Activated CD8-positive, alpha-beta memory T cell treated with anti-CD3 and anti-CD28 coated beads, Interleukin-2, amount 10 ng/mL, durations not matched to agents 7 days and 5 days (primary cell): ENCODE measurements around the gene STK40. TPM values are rescaled to one million over a fixed set of nuclear protein-coding genes. Genes with fewer than 3 reads are reported as not detected.

ENCODE experiments used
- ATAC-seq: fragments of 150-1000 bp; cut with Tn5 transposase; one replicate; pipeline ENCODE4 v1.10.0; 2021; ENCODE audit warnings: moderate library complexity
- CTCF ChIA-PET: fragments of 350-600 bp; sonication (Branson Sonifier 250); formaldehyde crosslinking; loops from one replicate; lab custom pipeline; 2021; ENCODE audit warnings: antibody characterized with exemption; lab: Charles Lee
- DNase-seq: peaks from one replicate; pipeline ENCODE4 v3.0.0-alpha.2; 2020
- H3K27ac Mint-ChIP-seq: one replicate; pipeline ENCODE4 v1.8.0; 2021; ENCODE audit warnings: mild to moderate bottlenecking, mixed read lengths
- H3K27me3 Mint-ChIP-seq: one replicate; pipeline ENCODE4 v1.8.0; 2021; ENCODE audit warnings: mixed read lengths
- H3K36me3 Mint-ChIP-seq: one replicate; pipeline ENCODE4 v1.8.0; 2021; ENCODE audit warnings: mild to moderate bottlenecking, mixed read lengths
- H3K4me1 Mint-ChIP-seq: one replicate; pipeline ENCODE4 v1.8.0; 2021; ENCODE audit warnings: mixed read lengths
- H3K4me3 Mint-ChIP-seq: one replicate; pipeline ENCODE4 v1.8.0; 2021; ENCODE audit warnings: mild to moderate bottlenecking, moderate library complexity, mixed read lengths
- H3K9me3 Mint-ChIP-seq: one replicate; pipeline ENCODE4 v1.8.0; 2022; ENCODE audit warnings: low read depth, mixed read lengths
- total RNA-seq, 2 experiments: library from RNA; stranded (reverse); gene quantifications; one replicate each; pipeline ENCODE4 v1.2.3, GENCODE V29; 2021

Gene STK40
- total RNA-seq, 2 experiments from 2014 or later = 67.0 to 73.2 TPM

DNA sequence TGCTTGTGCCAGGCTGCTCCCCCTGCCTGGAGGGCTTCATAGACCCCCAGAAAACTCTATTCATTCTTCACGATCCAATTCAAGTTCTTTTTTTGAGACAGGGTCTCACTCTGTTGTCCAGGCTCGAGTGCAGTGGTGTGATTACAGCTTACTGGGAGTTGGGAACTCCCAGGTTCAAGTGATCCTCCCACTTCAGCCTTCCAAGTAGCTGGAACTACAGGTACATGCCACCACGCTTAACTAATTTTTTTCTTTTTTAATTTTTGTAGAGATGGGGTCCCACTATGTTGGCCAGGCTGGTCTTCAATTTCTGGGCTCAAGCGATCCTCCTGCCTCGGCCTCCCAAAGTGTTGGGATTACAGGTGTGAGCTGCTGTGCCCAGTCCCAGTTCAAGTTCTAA, 4.3 kb downstream of the STK40 start:
- Mint-ChIP-seq H3K4me1 (peaks cover 57% of the 10 kb centered on the region), H3K4me3 (no peak overlapping the region), H3K9me3 (no peaks in the 10 kb centered on the region), H3K36me3 (peaks cover 11% of the 10 kb centered on the region), H3K27ac (no peak overlapping the region), H3K27me3 (no peaks in the 10 kb centered on the region)
- CTCF ChIA-PET = interaction anchor here (1.3 kb wide), 1 partner anchor 15 kb away, joined by 4 read pairs; no protein-coding TSS in a partner anchor
- no peak for DNase-seq
- no peak for ATAC-seq

GRCh38 chr1:36380782-36381181, 4.9 kb downstream of the STK40 start:
- H3K27me3 Mint-ChIP-seq = no peaks in the 10 kb centered on the region
- no peak for ATAC-seq
- DNase-seq = no peak
- peaks cover 63% of the 10 kb centered on the region for H3K4me1 Mint-ChIP-seq
- CTCF ChIA-PET = interaction anchor here (1.0 to 1.3 kb wide), 2 partner anchors 12 to 14 kb away, joined by 4 to 5 read pairs; no protein-coding TSS in a partner anchor
- no peaks in the 10 kb centered on the region for H3K9me3 Mint-ChIP-seq
- H3K36me3 Mint-ChIP-seq = peaks cover 11% of the 10 kb centered on the region
- no peak overlapping the region for H3K4me3 Mint-ChIP-seq
- H3K27ac Mint-ChIP-seq = no peak overlapping the region

GRCh38 chr1:36380143-36380619, 5.5 kb downstream of the STK40 start:
- ATAC-seq = no peak
- no peak overlapping the region for H3K4me3 Mint-ChIP-seq
- CTCF ChIA-PET = interaction anchor here (1.0 to 1.3 kb wide), 2 partner anchors 11 to 14 kb away, joined by 4 to 5 read pairs; no protein-coding TSS in a partner anchor
- H3K36me3 Mint-ChIP-seq = peaks cover 11% of the 10 kb centered on the region
- peaks cover 63% of the 10 kb centered on the region for H3K4me1 Mint-ChIP-seq
- no peaks in the 10 kb centered on the region for H3K27me3 Mint-ChIP-seq
- H3K27ac Mint-ChIP-seq = no peak overlapping the region
- no peaks in the 10 kb centered on the region for H3K9me3 Mint-ChIP-seq
- no peak for DNase-seq

DNA sequence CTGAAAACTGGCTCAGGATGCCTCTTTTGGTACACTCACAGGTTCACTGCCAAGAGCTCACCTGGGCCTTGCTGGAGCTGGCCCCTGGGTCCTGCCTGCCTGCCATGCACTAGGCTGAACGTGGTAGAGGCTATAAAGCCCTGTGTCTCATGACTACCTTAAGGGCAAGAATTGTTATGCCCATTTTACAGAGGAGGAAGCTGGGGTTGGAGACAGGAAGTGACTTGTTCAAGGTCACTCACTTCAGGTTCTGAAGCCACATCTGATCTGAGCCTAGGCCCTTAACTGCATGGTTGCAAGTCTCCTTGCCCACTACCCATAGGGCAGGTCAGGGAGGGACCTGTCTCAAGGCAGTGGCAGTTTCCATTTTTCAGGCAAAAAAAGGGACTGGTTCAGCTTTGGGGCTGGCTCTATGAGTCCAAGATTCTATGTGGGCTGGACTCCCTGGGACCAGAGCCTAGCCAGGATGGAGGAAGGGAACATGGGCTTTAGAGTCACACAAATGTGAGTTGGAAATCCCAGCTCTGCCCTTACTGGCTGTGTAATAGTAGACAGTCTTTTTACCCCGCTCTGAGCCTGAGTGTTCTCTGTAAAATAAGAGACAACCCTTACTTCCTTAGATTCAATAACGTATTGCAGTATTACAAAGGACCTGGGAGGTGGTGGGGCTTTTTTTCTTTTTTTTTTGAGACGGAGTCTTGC, 7.8 kb downstream of the STK40 start:
- peaks cover 67% of the 10 kb centered on the region for H3K4me1 Mint-ChIP-seq
- no peak overlapping the region for H3K4me3 Mint-ChIP-seq
- peak overlapping the region; percentile 82 for H3K27ac Mint-ChIP-seq
- DNase-seq (no peak), ATAC-seq (no peak)
- no peaks in the 10 kb centered on the region for H3K27me3 Mint-ChIP-seq
- peaks cover 8% of the 10 kb centered on the region for H3K36me3 Mint-ChIP-seq
- CTCF ChIA-PET = interaction anchor here (0.9 to 2.5 kb wide), 7 partner anchors 9 to 93 kb away, joined by 3 to 23 read pairs (median 3); partner anchors contain the start of gene LSM10
- H3K9me3 Mint-ChIP-seq = no peaks in the 10 kb centered on the region

GRCh38 chr1:36372617-36373016, 13.1 kb downstream of the STK40 start:
- Mint-ChIP-seq H3K27ac (peak overlapping the region; percentile 95), H3K36me3 (peaks cover 5% of the 10 kb centered on the region), H3K4me1 (peaks cover 65% of the 10 kb centered on the region), H3K27me3 (no peaks in the 10 kb centered on the region), H3K4me3 (no peak overlapping the region), H3K9me3 (no peaks in the 10 kb centered on the region)
- DNase-seq = no peak
- no peak for ATAC-seq
- CTCF ChIA-PET = interaction anchor here (1.1 to 1.2 kb wide), 2 partner anchors 14 to 16 kb away, joined by 5 read pairs; no protein-coding TSS in a partner anchor

DNA sequence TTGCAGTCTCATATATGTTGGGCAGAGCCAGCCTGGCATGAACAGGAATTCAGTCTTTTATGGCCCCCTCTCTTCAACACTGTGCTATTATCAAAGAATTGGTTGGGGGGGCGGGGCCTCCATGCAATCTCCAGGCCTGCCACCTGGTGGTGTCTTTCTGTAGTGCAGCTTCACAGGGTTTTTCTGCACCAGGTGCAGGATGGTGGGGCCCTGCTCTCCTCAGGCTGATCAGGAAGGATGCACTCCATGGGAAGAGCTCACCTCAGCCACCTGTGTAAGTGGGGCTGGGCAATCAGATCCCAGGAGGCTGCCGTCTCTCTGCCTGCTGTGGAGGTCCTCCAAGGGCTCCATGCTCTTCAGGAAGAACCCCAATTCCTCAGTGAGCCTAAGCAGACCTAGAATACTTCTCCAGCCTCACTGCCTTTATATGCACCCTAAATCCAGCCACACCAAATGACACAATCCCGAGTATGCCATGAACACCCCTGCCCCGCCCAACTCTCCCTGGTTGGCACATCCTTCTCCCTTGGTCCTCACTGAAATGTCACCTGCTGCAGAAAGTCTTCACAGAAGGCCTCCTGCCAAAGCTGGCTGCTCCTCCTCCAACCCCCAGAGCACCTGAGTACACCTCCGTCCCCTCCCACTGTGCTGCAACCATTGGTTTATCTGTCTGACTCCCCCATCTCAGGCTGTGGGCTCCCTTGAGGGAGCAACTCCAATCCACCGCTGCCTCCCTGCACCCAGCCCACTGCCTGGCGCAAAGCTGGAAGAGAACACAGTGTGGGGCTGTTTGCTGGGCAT, 16.5 kb downstream of the STK40 start:
- Mint-ChIP-seq H3K9me3 (no peaks in the 10 kb centered on the region), H3K27me3 (no peaks in the 10 kb centered on the region), H3K4me1 (peaks cover 67% of the 10 kb centered on the region), H3K36me3 (peaks cover 8% of the 10 kb centered on the region), H3K27ac (peak overlapping the region; percentile 71), H3K4me3 (no peak overlapping the region)
- DNase-seq (peak; percentile 88), ATAC-seq (peak; percentile 48)
- CTCF ChIA-PET = interaction anchor here (0.6 to 4.8 kb wide), 28 partner anchors 8 to 269 kb away, joined by 3 to 45 read pairs (median 4); partner anchors contain the start of genes EVA1B, LSM10, SH3D21 and STK40

GRCh38 chr1:36367798-36368197, 17.9 kb downstream of the STK40 start:
- H3K27ac Mint-ChIP-seq = peak overlapping the region; percentile 65
- H3K27me3 Mint-ChIP-seq = no peaks in the 10 kb centered on the region
- CTCF ChIA-PET = interaction anchor here (0.9 to 4.8 kb wide), 18 partner anchors 8 to 218 kb away, joined by 3 to 45 read pairs (median 4); partner anchors contain the start of genes EVA1B, SH3D21, STK40 and TRAPPC3
- no peaks in the 10 kb centered on the region for H3K9me3 Mint-ChIP-seq
- ATAC-seq (no peak), DNase-seq (no peak)
- H3K4me3 Mint-ChIP-seq = no peak overlapping the region
- peaks cover 53% of the 10 kb centered on the region for H3K4me1 Mint-ChIP-seq
- peaks cover 11% of the 10 kb centered on the region for H3K36me3 Mint-ChIP-seq

DNA sequence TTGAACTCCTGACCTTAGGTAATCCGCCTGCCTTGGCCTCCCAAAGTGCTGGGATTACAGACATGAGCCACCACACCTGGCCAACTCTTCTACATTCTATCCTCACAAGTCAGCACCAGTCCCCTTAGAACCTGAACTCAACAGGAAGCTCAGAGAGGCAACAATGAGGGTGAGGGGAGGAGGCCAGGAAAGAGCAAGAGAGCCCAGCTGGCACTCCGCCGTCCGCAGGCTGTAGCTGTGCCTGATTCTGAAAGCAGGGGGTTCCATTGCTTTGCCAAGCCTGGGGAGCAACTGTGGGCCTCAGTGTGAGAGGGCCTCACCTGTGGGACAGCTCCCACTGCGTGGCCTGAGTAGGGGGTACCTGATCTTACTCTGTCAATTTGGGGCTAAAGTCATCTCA, 18.7 kb downstream of the STK40 start:
- H3K27ac Mint-ChIP-seq = peak overlapping the region; percentile 65
- peaks cover 46% of the 10 kb centered on the region for H3K4me1 Mint-ChIP-seq
- peaks cover 10% of the 10 kb centered on the region for H3K36me3 Mint-ChIP-seq
- ATAC-seq (no peak), DNase-seq (no peak)
- no peaks in the 10 kb centered on the region for H3K27me3 Mint-ChIP-seq
- CTCF ChIA-PET = interaction anchor here (0.5 to 4.8 kb wide), 15 partner anchors 11 to 218 kb away, joined by 3 to 45 read pairs (median 4); partner anchors contain the start of genes EVA1B, STK40 and TRAPPC3
- no peaks in the 10 kb centered on the region for H3K9me3 Mint-ChIP-seq
- no peak overlapping the region for H3K4me3 Mint-ChIP-seq

- DNase-seq = peak; percentile 79
- Mint-ChIP-seq H3K27ac (peak overlapping the region; percentile 77), H3K9me3 (no peaks in the 10 kb centered on the region), H3K4me3 (no peak overlapping the region), H3K4me1 (peaks cover 44% of the 10 kb centered on the region), H3K36me3 (peaks cover 12% of the 10 kb centered on the region), H3K27me3 (no peaks in the 10 kb centered on the region)
- CTCF ChIA-PET = interaction anchor here (0.6 to 4.8 kb wide), 13 partner anchors 11 to 217 kb away, joined by 3 to 45 read pairs (median 4); partner anchors contain the start of genes EVA1B, STK40 and TRAPPC3
- peak; percentile 86 for ATAC-seq
These were observed 19.5 kb downstream of the STK40 start for GRCh38 chr1:36366091-36366661.

DNA sequence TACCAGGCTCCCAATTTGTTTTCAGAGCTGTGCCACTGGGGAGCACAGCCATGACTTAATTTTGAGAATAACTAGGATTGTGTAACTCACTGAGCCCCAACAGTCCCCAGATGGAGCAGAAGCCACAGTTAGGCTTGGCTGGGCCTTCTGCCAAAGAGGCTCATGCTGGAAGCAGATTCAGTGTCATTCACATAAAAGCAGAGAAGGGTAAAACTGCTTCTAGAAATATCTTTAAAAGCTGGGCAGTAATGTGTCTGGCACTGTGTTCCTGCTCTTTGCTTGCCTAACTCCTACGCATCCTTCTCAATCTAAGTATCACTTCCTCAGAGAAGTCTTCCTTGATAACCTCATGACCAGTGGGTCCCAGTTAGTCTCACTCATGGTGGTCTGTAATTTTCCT, 20.3 kb downstream of the STK40 start:
- H3K27ac Mint-ChIP-seq = peak overlapping the region; percentile 77
- no peaks in the 10 kb centered on the region for H3K9me3 Mint-ChIP-seq
- no peaks in the 10 kb centered on the region for H3K27me3 Mint-ChIP-seq
- no peak for DNase-seq
- no peak overlapping the region for H3K4me3 Mint-ChIP-seq
- peaks cover 43% of the 10 kb centered on the region for H3K4me1 Mint-ChIP-seq
- ATAC-seq = no peak
- peaks cover 12% of the 10 kb centered on the region for H3K36me3 Mint-ChIP-seq
- CTCF ChIA-PET = interaction anchor here (0.6 to 4.8 kb wide), 6 partner anchors 21 to 814 kb away, joined by 3 to 45 read pairs (median 14); partner anchors contain the start of gene STK40

DNA sequence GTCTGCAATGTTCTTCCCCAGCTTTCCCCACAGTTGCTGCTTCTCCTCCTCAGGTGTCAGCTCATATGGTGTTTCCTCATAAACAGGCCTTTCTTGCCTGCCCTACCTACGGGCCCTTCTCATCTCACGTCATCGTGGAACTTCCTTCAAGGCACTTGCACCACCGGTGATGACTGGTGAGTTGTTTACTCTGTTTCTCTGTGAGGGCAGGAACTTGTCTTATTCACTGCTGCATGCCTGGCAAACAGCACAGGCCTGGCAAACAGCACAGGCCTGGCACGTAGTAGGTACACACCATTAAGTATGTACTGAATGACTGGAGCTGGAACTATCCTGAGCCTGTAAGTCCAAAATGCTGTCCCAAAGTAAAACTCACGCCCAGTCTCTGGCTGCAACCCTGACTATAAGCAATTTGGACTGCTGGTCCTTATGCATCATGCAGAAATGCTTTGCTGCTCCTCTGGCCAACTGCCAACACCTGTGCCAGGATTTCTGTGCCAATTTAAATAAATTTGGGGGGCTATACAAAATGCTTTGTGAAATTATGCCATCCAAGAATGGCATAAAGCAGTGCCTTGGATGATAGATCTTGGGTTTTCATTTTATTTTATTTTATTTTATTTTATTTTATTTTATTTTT, 25.7 kb downstream of the STK40 start:
- Mint-ChIP-seq H3K4me1 (peaks cover 13% of the 10 kb centered on the region), H3K9me3 (no peaks in the 10 kb centered on the region), H3K27ac (peak overlapping the region; percentile 58), H3K27me3 (no peaks in the 10 kb centered on the region), H3K4me3 (no peak overlapping the region), H3K36me3 (peaks cover 20% of the 10 kb centered on the region)
- ATAC-seq = no peak
- DNase-seq = no peak
- CTCF ChIA-PET = interaction anchor here (1.0 to 1.4 kb wide), 3 partner anchors 8 to 17 kb away, joined by 3 to 5 read pairs (median 4); no protein-coding TSS in a partner anchor

DNA sequence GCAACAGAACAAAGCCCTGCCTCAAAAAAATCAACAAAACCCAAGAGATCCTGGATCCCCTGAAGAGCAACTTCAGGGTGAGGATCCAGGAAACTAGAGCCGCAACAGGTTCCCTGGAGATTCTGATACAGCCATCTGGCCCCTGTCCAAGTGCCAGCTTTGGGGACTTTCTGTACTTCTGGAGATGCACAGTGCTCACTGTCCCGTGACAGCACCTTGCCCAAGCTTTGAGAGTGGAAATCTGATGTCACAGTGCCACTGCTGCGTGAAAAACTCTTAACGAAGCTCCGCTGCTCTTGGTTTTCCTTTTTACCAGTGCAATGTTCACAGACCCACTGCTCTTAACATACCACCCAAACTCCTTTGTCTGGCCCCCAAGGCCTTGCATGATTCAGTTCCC, 26.3 kb downstream of the STK40 start:
- CTCF ChIA-PET = interaction anchor here (1.0 to 1.2 kb wide), 2 partner anchors 8 to 9 kb away, joined by 3 to 5 read pairs; no protein-coding TSS in a partner anchor
- no peak overlapping the region for H3K4me3 Mint-ChIP-seq

More for the DNA sequence above, 26.3 kb downstream of the STK40 start:
- ATAC-seq (no peak), DNase-seq (no peak)
- no peaks in the 10 kb centered on the region for H3K9me3 Mint-ChIP-seq
- H3K27ac Mint-ChIP-seq = peak overlapping the region; percentile 58
- peaks cover 21% of the 10 kb centered on the region for H3K36me3 Mint-ChIP-seq
- H3K4me1 Mint-ChIP-seq = peaks cover 14% of the 10 kb centered on the region
- no peaks in the 10 kb centered on the region for H3K27me3 Mint-ChIP-seq
